ENCODE results near the gene HOXD10. TPM values are rescaled to one million over a fixed set of nuclear protein-coding genes. Genes with fewer than 3 reads are reported as not detected.

The HOXD10 gene
- total and polyA plus RNA-seq, 2 donors (not counting 1 experiment from before 2014, with no cell fraction given) = not detected

GRCh38 chr2:176076796-176077195 lies 39.8 kb upstream of the HOXD10 start:
- H3K27me3 ChIP-seq (ENCODE audit: control insufficient read depth, insufficient read depth, low read length) = peaks cover 70% of the 10 kb centered on the region
- H3K4me1 ChIP-seq (ENCODE audit: control insufficient read depth, extremely low read depth, insufficient read depth, low read length) = no peaks in the 10 kb centered on the region
- H3K36me3 ChIP-seq (ENCODE audit: control insufficient read depth, insufficient read depth, low read length) = no peaks in the 10 kb centered on the region
- no peak for TF ChIP-seq EZH2 (IDR thresholded peaks at IDR 0.05; ENCODE audit: low read length, missing control alignments)
- TF ChIP-seq CTCF (conservative IDR thresholded peaks at IDR 0.05 in 1 of 2, IDR thresholded peaks at IDR 0.05 in 1 of 2; ENCODE audit: low read depth in 1 of 2, low read length in 2 of 2) = no peak
- H2AFZ ChIP-seq (ENCODE audit: low read length) = no peak overlapping the region
- no peaks in the 10 kb centered on the region for H3K79me2 ChIP-seq (ENCODE audit: control insufficient read depth, insufficient read depth, low read length)
- H3K9ac ChIP-seq (ENCODE audit: insufficient read depth, low read length) = no peak overlapping the region
- H3K4me2 ChIP-seq (ENCODE audit: extremely low read depth, insufficient read depth, low read length) = no peak overlapping the region
- H3K4me3 ChIP-seq (replicated peaks in 1 of 4; ENCODE audit: control extremely low read depth in 1 of 4, insufficient read depth in 1 of 4, low read depth in 3 of 4, low read length in 4 of 4) = no peak overlapping the region
- H4K20me1 ChIP-seq (ENCODE audit: control insufficient read depth, extremely low read depth, insufficient read depth, low read length) = no peaks in the 10 kb centered on the region
- no peaks in the 10 kb centered on the region for H3K9me3 ChIP-seq (ENCODE audit: control insufficient read depth, insufficient read depth, low read depth, low read length)
- DNase-seq (ENCODE audit: low read depth in 2 of 2) = no peak
- no peak overlapping the region for H3K27ac ChIP-seq (ENCODE audit: insufficient read depth, low read length)

GRCh38 chr2:176078541-176079284 lies 37.9 kb upstream of the HOXD10 start:
- no peak for DNase-seq (ENCODE audit: low read depth in 2 of 2)
- Histone ChIP-seq H3K27ac (ENCODE audit: insufficient read depth, low read length) (no peak overlapping the region), H3K4me1 (ENCODE audit: control insufficient read depth, extremely low read depth, insufficient read depth, low read length) (no peaks in the 10 kb centered on the region), H3K36me3 (ENCODE audit: control insufficient read depth, insufficient read depth, low read length) (no peaks in the 10 kb centered on the region), H4K20me1 (ENCODE audit: control insufficient read depth, extremely low read depth, insufficient read depth, low read length) (no peaks in the 10 kb centered on the region), H3K79me2 (ENCODE audit: control insufficient read depth, insufficient read depth, low read length) (no peaks in the 10 kb centered on the region), H2AFZ (ENCODE audit: low read length) (no peak overlapping the region), H3K9me3 (ENCODE audit: control insufficient read depth, insufficient read depth, low read depth, low read length) (no peaks in the 10 kb centered on the region), H3K9ac (ENCODE audit: insufficient read depth, low read length) (no peak overlapping the region), H3K4me3 (replicated peaks in 1 of 4; ENCODE audit: control extremely low read depth in 1 of 4, insufficient read depth in 1 of 4, low read depth in 3 of 4, low read length in 4 of 4) (no peak overlapping the region), H3K27me3 (ENCODE audit: control insufficient read depth, insufficient read depth, low read length) (peaks cover 74% of the 10 kb centered on the region), H3K4me2 (ENCODE audit: extremely low read depth, insufficient read depth, low read length) (no peak overlapping the region)
- TF ChIP-seq EZH2 (IDR thresholded peaks at IDR 0.05; ENCODE audit: low read length, missing control alignments) = peak; percentile 24
- no peak for TF ChIP-seq CTCF (conservative IDR thresholded peaks at IDR 0.05 in 1 of 2, IDR thresholded peaks at IDR 0.05 in 1 of 2; ENCODE audit: low read depth in 1 of 2, low read length in 2 of 2)

DNA sequence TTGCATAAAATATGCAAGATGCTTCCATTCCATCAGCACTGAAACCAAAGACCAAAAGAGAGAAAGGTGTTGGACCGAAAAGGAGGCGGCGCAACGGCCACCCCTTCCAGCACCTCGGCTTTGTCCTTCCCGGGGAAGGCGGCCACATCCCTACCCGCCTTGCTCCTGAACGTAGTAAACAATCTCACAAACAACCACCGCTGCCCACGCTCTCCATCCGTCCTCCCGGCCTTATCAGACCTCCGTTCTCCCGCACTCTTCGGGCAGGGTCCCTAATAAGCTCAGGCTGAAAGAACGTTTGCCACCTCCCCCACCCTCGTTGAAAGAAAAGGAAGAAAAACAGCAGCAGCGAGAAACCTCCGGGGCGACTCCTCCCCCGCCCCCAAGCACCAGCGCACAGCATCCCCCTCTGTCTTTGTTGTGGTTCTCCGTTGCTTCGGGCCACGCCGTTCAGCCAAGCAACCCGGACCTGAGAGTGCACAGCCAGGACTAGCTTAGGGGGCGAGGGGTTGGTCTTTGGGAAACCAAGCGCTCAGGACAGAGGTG lies 37.2 kb upstream of the HOXD10 start:
- Histone ChIP-seq H3K27ac (ENCODE audit: insufficient read depth, low read length) (no peak overlapping the region), H3K4me1 (ENCODE audit: control insufficient read depth, extremely low read depth, insufficient read depth, low read length) (no peaks in the 10 kb centered on the region), H3K79me2 (ENCODE audit: control insufficient read depth, insufficient read depth, low read length) (no peaks in the 10 kb centered on the region), H3K9me3 (ENCODE audit: control insufficient read depth, insufficient read depth, low read depth, low read length) (no peaks in the 10 kb centered on the region), H3K36me3 (ENCODE audit: control insufficient read depth, insufficient read depth, low read length) (no peaks in the 10 kb centered on the region), H3K9ac (ENCODE audit: insufficient read depth, low read length) (no peak overlapping the region), H3K4me3 (replicated peaks in 1 of 4; ENCODE audit: control extremely low read depth in 1 of 4, insufficient read depth in 1 of 4, low read depth in 3 of 4, low read length in 4 of 4) (no peak overlapping the region), H3K27me3 (ENCODE audit: control insufficient read depth, insufficient read depth, low read length) (peaks cover 77% of the 10 kb centered on the region), H2AFZ (ENCODE audit: low read length) (no peak overlapping the region), H4K20me1 (ENCODE audit: control insufficient read depth, extremely low read depth, insufficient read depth, low read length) (no peaks in the 10 kb centered on the region), H3K4me2 (ENCODE audit: extremely low read depth, insufficient read depth, low read length) (peak overlapping the region; percentile 32)
- TF ChIP-seq EZH2 (IDR thresholded peaks at IDR 0.05; ENCODE audit: low read length, missing control alignments) (peak; percentile 44), CTCF (conservative IDR thresholded peaks at IDR 0.05 in 1 of 2, IDR thresholded peaks at IDR 0.05 in 1 of 2; ENCODE audit: low read depth in 1 of 2, low read length in 2 of 2) (no peak)
- DNase-seq (ENCODE audit: low read depth in 2 of 2) = no peak

All from fibroblast of lung (primary cell).